Endothelial cell of umbilical vein (primary cell): ENCODE results near the gene SYNE3. TPM values are rescaled to one million over a fixed set of nuclear protein-coding genes. Genes with fewer than 3 reads are reported as not detected.

ENCODE experiments used
- BruUV-seq: library from RNA; stranded (reverse); fragments of 400-500 nt; replicated peaks from 2 replicates; lab custom pipeline; 2021; lab: Mats Ljungman, UMichigan
- CTCF ChIA-PET: fragments of 300-600, 350-600 bp; sonication (Branson Sonifier 250); formaldehyde crosslinking; loops from one replicate; lab custom pipeline; 2021; ENCODE audit warnings: antibody characterized with exemption, inconsistent platforms; lab: Charles Lee
- POLR2A ChIA-PET: fragments of 300-600, 350-600 bp; sonication (Branson Sonifier 250); formaldehyde crosslinking; loops from one replicate; lab custom pipeline; 2021; ENCODE audit warnings: antibody characterized with exemption, inconsistent platforms; lab: Charles Lee
- DNase-seq: peaks from one replicate; pipeline ENCODE4 v3.0.0-alpha.2; 2011; ENCODE audit warnings: low read depth, low spot score
- FAIRE-seq: peaks from 2 replicates; lab custom pipeline; 2011; peaks lifted over from hg19 to GRCh38; lab: Jason Lieb, UNC
- H2AFZ ChIP-seq: 2 replicates; pipeline ENCODE4 v1.6.0; 2012; ENCODE audit warnings: low read depth, low read length, control low read depth, inconsistent platforms
- H3K27ac ChIP-seq: 2 replicates; pipeline ENCODE4 v1.5.1; 2011; ENCODE audit warnings: low read depth, mild to moderate bottlenecking, control low read depth, low read length, moderate library complexity; ENCODE audit not compliant: insufficient read depth
- H3K27me3 ChIP-seq, 2 experiments: 2 replicates each; pipeline versions ENCODE4 v1.6.0 to v1.6.1; 2011; ENCODE audit warnings: low read length in 2 of 2, mixed read lengths in 1 of 2; ENCODE audit not compliant: control insufficient read depth in 2 of 2, insufficient read depth in 2 of 2
- H3K36me3 ChIP-seq, 2 experiments: 2 replicates in 1 of 2; 3 replicates in 1 of 2; pipeline ENCODE4 v1.5.1; 2011; ENCODE audit warnings: low read length in 2 of 2, mild to moderate bottlenecking in 1 of 2, moderate library complexity in 1 of 2; ENCODE audit not compliant: control insufficient read depth in 2 of 2, insufficient read depth in 2 of 2; ENCODE audit errors: extremely low read depth in 1 of 2
- H3K4me1 ChIP-seq: 3 replicates; pipeline ENCODE4 v1.5.1; 2011; ENCODE audit warnings: mild to moderate bottlenecking, low read length; ENCODE audit not compliant: control insufficient read depth, insufficient read depth; ENCODE audit errors: extremely low read depth
- H3K4me2 ChIP-seq: 2 replicates; pipeline ENCODE4 v1.6.1; 2011; ENCODE audit warnings: low read length, control low read depth, mixed read lengths; ENCODE audit not compliant: insufficient read depth
- H3K4me3 ChIP-seq, 3 experiments: fragments of 200-600 bp in 1 of 3; sonication (generic), shearing (Covaris generic) in 1 of 3; replicated peaks in 1 of 3; 2 replicates each; pipeline ENCODE4 v1.5.1; 2011 to 2016; ENCODE audit warnings: control low read depth in 3 of 3, low read length in 3 of 3, mild to moderate bottlenecking in 2 of 3, inconsistent platforms in 1 of 3, low read depth in 1 of 3, moderate library complexity in 1 of 3; ENCODE audit not compliant: insufficient read depth in 1 of 3
- H3K79me2 ChIP-seq: 2 replicates; pipeline ENCODE4 v1.6.0; 2012; ENCODE audit warnings: low read length, inconsistent platforms; ENCODE audit not compliant: control insufficient read depth, insufficient read depth
- H3K9ac ChIP-seq: replicated peaks from 2 replicates; pipeline ENCODE3; 2011; ENCODE audit warnings: low read length, control low read depth; ENCODE audit not compliant: insufficient read depth; ENCODE audit errors: extremely low read depth
- H3K9me1 ChIP-seq: replicated peaks from 3 replicates; pipeline ENCODE4 v1.6.0; 2011; ENCODE audit warnings: mild to moderate bottlenecking, low read length; ENCODE audit not compliant: control insufficient read depth, insufficient read depth; ENCODE audit errors: extremely low read depth
- H3K9me3 ChIP-seq: replicated peaks from 2 replicates; pipeline ENCODE4 v1.5.1; 2012; ENCODE audit warnings: low read length, inconsistent platforms; ENCODE audit not compliant: control insufficient read depth, insufficient read depth
- H4K20me1 ChIP-seq: replicated peaks from 2 replicates; pipeline ENCODE3; 2011; ENCODE audit warnings: mild to moderate bottlenecking, low read length; ENCODE audit not compliant: control insufficient read depth, insufficient read depth; ENCODE audit errors: extremely low read depth
- CTCF ChIP-seq, 2 donors: IDR thresholded peaks; 1 replicate in 1 of 2; 2 replicates in 1 of 2; pipeline ENCODE4 v1.5.1; 2011; ENCODE audit warnings: low read length in 2 of 2, mild to moderate bottlenecking in 2 of 2, moderate library complexity in 2 of 2, control low read depth in 1 of 2, inconsistent platforms in 1 of 2, low read depth in 1 of 2; ENCODE audit not compliant: insufficient read depth in 1 of 2; ENCODE audit errors: extremely low read depth in 1 of 2
- EZH2 ChIP-seq: IDR thresholded peaks from 2 replicates; pipeline ENCODE4 v1.6.1; 2012; ENCODE audit warnings: borderline replicate concordance, low read depth, mild to moderate bottlenecking, moderate library complexity, low read length, inconsistent platforms; ENCODE audit not compliant: severe bottlenecking
- FOS ChIP-seq: IDR thresholded peaks from 2 replicates; pipeline ENCODE4 v1.6.1; 2011; ENCODE audit warnings: mild to moderate bottlenecking, low read length, moderate library complexity, borderline replicate concordance; ENCODE audit not compliant: insufficient read depth
- GATA2 ChIP-seq: IDR thresholded peaks from 2 replicates; pipeline ENCODE4 v1.7.0; 2011; ENCODE audit warnings: low read depth, mild to moderate bottlenecking, moderate library complexity, mixed read lengths, low read length; ENCODE audit not compliant: insufficient read length, insufficient read depth
- JUN ChIP-seq: IDR thresholded peaks from 2 replicates; pipeline ENCODE4 v1.6.1; 2011; ENCODE audit warnings: borderline replicate concordance, low read depth; ENCODE audit not compliant: insufficient read length, insufficient read depth
- MAX ChIP-seq: IDR thresholded peaks from 2 replicates; pipeline ENCODE4 v1.6.1; 2011; ENCODE audit not compliant: insufficient read depth, insufficient read length
- MYC ChIP-seq: IDR thresholded peaks from one replicate; pipeline ENCODE4 v1.6.1; 2011; ENCODE audit warnings: mild to moderate bottlenecking, low read depth, low read length
- POLR2A ChIP-seq: IDR thresholded peaks from 2 replicates; pipeline ENCODE4 v1.6.1; 2012; ENCODE audit warnings: low read depth, mild to moderate bottlenecking, control low read depth, low read length
- POLR2AphosphoS5 ChIP-seq: IDR thresholded peaks from 2 replicates; pipeline ENCODE4 v1.6.1; 2012; ENCODE audit warnings: low read depth, mild to moderate bottlenecking, control low read depth, low read length, moderate library complexity; ENCODE audit not compliant: insufficient read depth
- dilution Hi-C: fragments of 300-500 bp; cut with MboI; formaldehyde crosslinking; loops from one replicate; pipeline ENCODE4 v1.15.0; 2019; ENCODE audit warnings: low sequenced_read_pairs; ENCODE audit not compliant: extremely low pct_ligation_motif_present
- intact Hi-C: fragments of 100-400 bp; cut with micrococcal nuclease; formaldehyde crosslinking; loops from one replicate; pipeline ENCODE4 v1.10.0; 2022
- polyA plus RNA-seq, 4 experiments: library from polyadenylated mRNA; depleted of rRNA in 3 of 4; stranded (reverse) in 3 of 4; unstranded in 1 of 4; fragments of >200 nt; gene quantifications; 2 replicates each; pipeline versions ENCODE4 v1.2.1 to v1.2.3, GENCODE V29; 2011 to 2012; ENCODE audit warnings: missing spikeins in 1 of 4
- total RNA-seq: library from RNA; stranded (reverse); gene quantifications from 2 replicates; pipeline ENCODE4 v1.2.3, GENCODE V29; 2021

The SYNE3 gene
- total and polyA plus RNA-seq, 2 donors (not counting 3 experiments of a cell fraction or from before 2014, with no cell fraction given) = 3.0 to 18.8 TPM

GRCh38 chr14:95480109-95480886, 36.2 kb downstream of the SYNE3 start:
- Histone ChIP-seq H3K27me3 (no peaks in the 10 kb centered on the region), H3K27ac (no peak overlapping the region), H3K9me1 (no peaks in the 10 kb centered on the region), H3K9ac (no peak overlapping the region), H3K36me3 (peaks cover 0 to 2% of the 10 kb centered on the region in 2 experiments), H4K20me1 (no peaks in the 10 kb centered on the region), H3K79me2 (peaks cover 2% of the 10 kb centered on the region), H2AFZ (no peak overlapping the region), H3K4me2 (no peak overlapping the region), H3K9me3 (no peaks in the 10 kb centered on the region), H3K4me3 (no peak overlapping the region), H3K4me1 (peaks cover 13% of the 10 kb centered on the region)
- no peak for FAIRE-seq
- BruUV-seq = no TSS peak
- CTCF ChIA-PET = interaction anchor here (1.2 to 2.5 kb wide), 3 partner anchors 19 to 47 kb away, joined by 4 to 12 read pairs (median 7); no protein-coding TSS in a partner anchor
- no peak for DNase-seq
- TF ChIP-seq POLR2A = no peak
- TF ChIP-seq EZH2 = no peak
- TF ChIP-seq JUN = no peak
- TF ChIP-seq CTCF (IDR thresholded peaks at IDR 0.05; ENCODE audit: extremely low read depth in 1 of 2, insufficient read depth in 1 of 2, low read depth in 1 of 2, low read length in 2 of 2) = no peak
- TF ChIP-seq POLR2AphosphoS5 = no peak
- TF ChIP-seq MYC = no peak
- no peak for TF ChIP-seq FOS
- no peak for TF ChIP-seq MAX
- TF ChIP-seq GATA2 = no peak
- POLR2A ChIA-PET = no interaction called here
- intact Hi-C loops (no loop called here), dilution Hi-C loops (no loop called here)
